ENCODE measurements around the gene PRIM2.
"Not testable (repeated sequence)": the region's sequence is repeated elsewhere in the genome, so short reads cannot be mapped to it uniquely, and the experiment has no call there.

DNA sequence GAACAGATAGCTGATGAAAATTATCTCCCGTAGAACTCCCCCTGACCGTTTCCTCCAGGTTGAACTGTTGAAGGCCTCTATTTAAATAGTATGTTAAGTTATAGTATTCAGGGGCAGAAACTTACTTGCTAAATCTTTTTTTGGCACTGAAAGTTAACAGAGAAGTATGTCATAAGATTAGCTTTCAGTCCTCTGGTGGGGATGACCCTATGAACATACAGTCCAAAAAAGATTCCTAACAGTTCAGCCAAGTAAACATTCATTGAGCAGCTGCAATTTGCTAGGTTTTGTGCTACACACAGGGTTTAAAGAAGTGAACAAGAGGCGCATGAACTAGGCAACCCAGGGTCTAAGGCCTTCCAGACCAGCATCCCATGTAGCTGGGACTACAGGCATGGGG lies 264.2 kb downstream of the PRIM2 start:
- not testable (repeated sequence) for TF ChIP-seq POLR2A (IDR thresholded peaks at IDR 0.05)
- TF ChIP-seq, protein P1, sequence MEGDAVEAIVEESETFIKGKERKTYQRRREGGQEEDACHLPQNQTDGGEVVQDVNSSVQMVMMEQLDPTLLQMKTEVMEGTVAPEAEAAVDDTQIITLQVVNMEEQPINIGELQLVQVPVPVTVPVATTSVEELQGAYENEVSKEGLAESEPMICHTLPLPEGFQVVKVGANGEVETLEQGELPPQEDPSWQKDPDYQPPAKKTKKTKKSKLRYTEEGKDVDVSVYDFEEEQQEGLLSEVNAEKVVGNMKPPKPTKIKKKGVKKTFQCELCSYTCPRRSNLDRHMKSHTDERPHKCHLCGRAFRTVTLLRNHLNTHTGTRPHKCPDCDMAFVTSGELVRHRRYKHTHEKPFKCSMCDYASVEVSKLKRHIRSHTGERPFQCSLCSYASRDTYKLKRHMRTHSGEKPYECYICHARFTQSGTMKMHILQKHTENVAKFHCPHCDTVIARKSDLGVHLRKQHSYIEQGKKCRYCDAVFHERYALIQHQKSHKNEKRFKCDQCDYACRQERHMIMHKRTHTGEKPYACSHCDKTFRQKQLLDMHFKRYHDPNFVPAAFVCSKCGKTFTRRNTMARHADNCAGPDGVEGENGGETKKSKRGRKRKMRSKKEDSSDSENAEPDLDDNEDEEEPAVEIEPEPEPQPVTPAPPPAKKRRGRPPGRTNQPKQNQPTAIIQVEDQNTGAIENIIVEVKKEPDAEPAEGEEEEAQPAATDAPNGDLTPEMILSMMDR (IDR thresholded peaks at IDR 0.05), result not testable (repeated sequence)
